GM12878 (cell line): ENCODE measurements around the gene HNRNPDL. TPM values are rescaled to one million over a fixed set of nuclear protein-coding genes. Genes with fewer than 3 reads are reported as not detected.

ENCODE experiments used
- BHLHE40 ChIP-seq, 2 experiments: fragments of 450-650 bp in 1 of 2; IDR thresholded peaks; 2 replicates each; pipeline ENCODE4 v1.6.1; 2011 to 2017; ENCODE audit warnings: low read depth in 2 of 2, borderline replicate concordance in 1 of 2, improper control_type of control experiment in 1 of 2, low read length in 1 of 2, mild to moderate bottlenecking in 1 of 2
- CBFB ChIP-seq: IDR thresholded peaks from 2 replicates; pipeline ENCODE4 v1.6.1; 2016; ENCODE audit warnings: antibody characterized with exemption, low read depth
- CBX3 ChIP-seq: fragments of 200-600 bp; sonication (generic); IDR thresholded peaks from 2 replicates; pipeline ENCODE4 v1.6.1; 2016; ENCODE audit warnings: low read depth, borderline replicate concordance
- CHD4 ChIP-seq: fragments of 200-600 bp; sonication (generic); IDR thresholded peaks from 2 replicates; pipeline ENCODE4 v1.6.1; 2016; ENCODE audit warnings: mild to moderate bottlenecking
- CREB1 ChIP-seq: IDR thresholded peaks from 2 replicates; pipeline ENCODE4 v1.6.1; 2012; ENCODE audit warnings: low read depth, mild to moderate bottlenecking, inconsistent platforms
- HDAC2 ChIP-seq: fragments of 200-600 bp; sonication (generic); IDR thresholded peaks from 2 replicates; pipeline ENCODE4 v1.6.1; 2017
- KLF5 ChIP-seq: fragments of 450-650 bp; IDR thresholded peaks from 2 replicates; pipeline ENCODE4 v1.6.1; 2014; ENCODE audit warnings: mild to moderate bottlenecking; ENCODE audit not compliant: partially characterized antibody
- MAX ChIP-seq: IDR thresholded peaks from 2 replicates; pipeline ENCODE4 v1.6.1; 2012; ENCODE audit warnings: low read depth, low read length, improper control_type of control experiment
- MYC ChIP-seq: IDR thresholded peaks from 2 replicates; pipeline ENCODE4 v1.6.1; 2011; ENCODE audit warnings: mild to moderate bottlenecking, low read length, moderate library complexity, inconsistent platforms; ENCODE audit not compliant: insufficient read depth, insufficient replicate concordance, insufficient read length, severe bottlenecking
- PBX3 ChIP-seq: IDR thresholded peaks from 2 replicates; pipeline ENCODE4 v1.6.1; 2011; ENCODE audit warnings: mild to moderate bottlenecking, low read depth, low read length, moderate library complexity; ENCODE audit not compliant: insufficient replicate concordance
- RELB ChIP-seq: fragments of 450-650 bp; IDR thresholded peaks from 2 replicates; pipeline ENCODE4 v1.6.1; 2017; ENCODE audit warnings: low read depth, mild to moderate bottlenecking, moderate library complexity
- SIN3A ChIP-seq: IDR thresholded peaks from 2 replicates; pipeline ENCODE4 v1.6.1; 2012; ENCODE audit warnings: low read depth, low read length, improper control_type of control experiment
- USF2 ChIP-seq: IDR thresholded peaks from 2 replicates; pipeline ENCODE4 v1.6.1; 2011; ENCODE audit warnings: low read depth, low read length, improper control_type of control experiment, borderline replicate concordance
- YBX1 ChIP-seq: fragments of 450-650 bp; IDR thresholded peaks from 2 replicates; pipeline ENCODE4 v1.6.1; 2016; ENCODE audit warnings: antibody characterized with exemption
- ZBTB11 ChIP-seq: fragments of 450-650 bp; formaldehyde crosslinking; IDR thresholded peaks from 2 replicates; pipeline ENCODE4 v1.5.0; 2022; ENCODE audit warnings: mild to moderate bottlenecking, missing genetic modification characterization
- ZBTB40 ChIP-seq: fragments of 450-650 bp; IDR thresholded peaks from 2 replicates; pipeline ENCODE4 v1.6.1; 2016; ENCODE audit warnings: mild to moderate bottlenecking, moderate library complexity, borderline replicate concordance
- polyA plus RNA-seq, 11 experiments: library from polyadenylated mRNA; depleted of rRNA in 4 of 11; unstranded in 6 of 11; stranded (reverse) in 5 of 11; fragments of >200 nt; fragmentation: Nextera tagmentation in 4 of 11; fragmentation: Illumina TruSeq in 1 of 11; extraction: Ambion mirVana in 4 of 11; extraction: Trizol in 1 of 11; gene quantifications; 1 replicate in 1 of 11; 2 replicates in 10 of 11; pipeline versions ENCODE4 v1.2.1 to v1.2.3, GENCODE V29; 2011 to 2016; ENCODE audit warnings: inconsistent platforms in 2 of 11, missing spikeins in 2 of 11, low read depth in 1 of 11
- total RNA-seq, 4 experiments: library from RNA; depleted of rRNA in 3 of 4; stranded (reverse); fragments of >200 nt in 3 of 4; fragmentation: Illumina TruSeq in 1 of 4; extraction: Trizol in 1 of 4; gene quantifications; 2 replicates each; pipeline versions ENCODE4 v1.2.1 to v1.2.3, GENCODE V29; 2013 to 2021

The HNRNPDL gene
- total and polyA plus RNA-seq, 10 of the 15 experiments (the other 5 are each of a cell fraction or from before 2014, with no cell fraction given) = 217 to 510 (median 345) TPM

- TF ChIP-seq MYC (peak; percentile 87), ZBTB11 (CRISPR knock-in tag) (no peak; the same call in 1 of the 2 replicates), RELB (peak; percentile 94), CHD4 (no peak), CREB1 (peak; percentile 91), SIN3A (peak; percentile 92), CBFB (peak; percentile 46; the same call in 1 of the 2 replicates), HDAC2 (no peak), ZBTB40 (peak; percentile 87), CBX3 (no peak), KLF5 (peak; percentile 29), MAX (peak; percentile 85), PBX3 (no peak), YBX1 (no peak), USF2 (peak; percentile 92), BHLHE40 (IDR thresholded peaks at IDR 0.05; ENCODE audit: borderline replicate concordance in 1 of 2, low read depth in 2 of 2, low read length in 1 of 2) (peak; percentile 94 to 96)
Observed at GRCh38 chr4:82373816-82374625, 56.2 kb downstream of the HNRNPDL start, which contains the start of gene HNRNPD (continued).
